8988T (cell line): ENCODE results near the gene GMPR.
A peak's percentile ranks its signal among the peaks of the same experiment; 100 is the strongest.

ENCODE experiments used
- DNase-seq: peaks from one replicate; pipeline ENCODE4 v3.0.0; 2011

Gene GMPR

GRCh38 chr6:16306334-16306733, 67.9 kb downstream of the GMPR start:
- DNase-seq = no peak

DNA sequence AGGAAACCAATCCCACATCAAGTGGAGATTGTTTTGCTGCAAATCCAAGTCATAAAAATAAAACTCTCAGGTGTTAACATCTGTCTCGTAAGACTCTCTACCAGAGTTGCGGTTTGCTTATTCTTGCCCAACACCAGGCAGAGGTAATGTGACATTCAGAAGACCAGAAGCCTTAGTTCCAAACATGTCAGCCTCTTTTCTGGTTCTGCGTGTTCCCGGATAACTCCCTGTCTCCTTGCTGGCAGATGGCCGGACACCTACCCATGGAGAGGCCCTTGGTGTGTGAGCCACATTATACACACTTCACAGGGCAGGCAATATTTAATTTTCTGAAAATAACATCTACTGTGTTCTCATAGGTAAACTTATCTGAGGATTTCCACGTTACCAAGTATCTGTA, 73.4 kb downstream of the GMPR start:
- DNase-seq = no peak

DNA sequence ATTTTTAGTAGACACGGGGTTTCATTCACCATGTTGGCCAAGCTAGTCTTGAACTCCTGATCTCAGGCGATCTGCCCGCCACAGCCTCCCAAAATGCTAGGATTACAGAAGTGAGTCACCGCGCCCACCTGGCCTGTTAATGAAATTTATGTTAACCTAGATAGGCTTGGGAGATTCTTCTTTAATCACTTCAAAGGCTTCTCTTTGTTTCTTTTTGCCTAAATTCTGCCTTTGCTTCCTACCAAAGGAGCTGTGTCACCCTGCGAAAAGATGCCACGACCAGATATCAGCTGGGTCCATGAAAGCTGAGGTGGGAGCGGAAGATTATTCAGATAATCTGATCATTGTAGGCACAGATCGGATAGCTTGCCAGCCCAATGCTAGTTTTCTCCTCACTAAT, 75.3 kb downstream of the GMPR start:
- no peak for DNase-seq

GRCh38 chr6:16314296-16314695, 75.9 kb downstream of the GMPR start:
- no peak for DNase-seq

GRCh38 chr6:16316741-16317251, 78.4 kb downstream of the GMPR start:
- no peak for DNase-seq

DNA sequence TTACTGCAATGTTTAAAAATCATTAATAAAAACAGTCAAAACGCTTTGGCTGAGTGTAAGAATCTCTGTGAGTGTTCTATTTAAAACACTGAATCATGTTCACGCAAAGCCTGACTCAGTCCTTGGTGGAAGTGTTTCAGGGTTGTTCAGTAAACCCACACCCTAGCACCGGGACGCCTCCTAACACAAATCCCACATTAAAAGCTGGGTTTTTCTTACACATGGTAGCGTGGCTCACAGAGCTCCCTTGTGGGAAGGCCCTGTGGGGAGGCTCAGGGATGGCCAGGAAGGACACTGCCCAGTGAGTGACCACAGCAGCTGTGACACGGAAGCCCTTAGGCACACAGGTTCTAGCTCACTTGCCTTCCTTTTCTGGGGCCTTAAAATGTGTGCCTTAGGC, 80.2 kb downstream of the GMPR start:
- no peak for DNase-seq

DNA sequence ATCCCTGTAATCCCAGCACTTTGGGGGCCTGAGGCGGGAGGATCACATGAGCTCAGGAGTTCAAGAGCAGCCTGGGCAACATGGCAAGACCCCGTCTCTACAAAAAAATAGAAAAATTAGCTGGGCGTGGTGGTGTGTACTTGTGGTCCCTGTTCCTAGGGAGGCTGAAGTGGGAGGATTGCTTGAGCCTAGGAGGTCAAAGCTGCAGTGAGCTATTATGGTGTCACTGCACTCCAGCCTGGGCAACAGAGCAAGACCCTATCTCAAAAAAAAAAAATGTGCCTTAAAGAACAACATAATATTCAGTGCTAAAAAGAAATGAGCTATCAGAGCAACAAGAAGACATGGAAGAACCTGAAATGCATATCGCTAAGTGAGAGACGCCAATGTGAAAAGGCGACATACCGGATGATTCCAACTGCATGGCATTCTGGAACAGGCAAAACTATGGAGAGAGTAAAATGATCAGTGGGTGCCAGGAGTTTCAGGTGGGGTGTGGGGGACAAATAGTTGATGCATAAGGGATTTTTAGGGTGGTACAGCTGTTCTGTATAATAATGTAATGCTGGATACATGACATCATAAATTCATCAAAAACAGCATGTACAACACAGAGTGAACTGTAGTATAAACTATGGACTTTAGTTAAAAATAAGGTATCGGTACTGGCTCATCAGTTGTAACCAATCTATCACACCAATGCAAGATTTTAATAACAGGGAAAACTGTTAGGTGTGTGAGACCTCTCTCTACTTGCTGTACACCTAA, 80.8 kb downstream of the GMPR start:
- no peak for DNase-seq

GRCh38 chr6:16319813-16320532, 81.6 kb downstream of the GMPR start:
- DNase-seq = no peak

GRCh38 chr6:16320533-16321340, 82.3 kb downstream of the GMPR start:
- DNase-seq = no peak

- DNase-seq = no peak
Observed at GRCh38 chr6:16321341-16321710, 82.9 kb downstream of the GMPR start.

GRCh38 chr6:16321826-16322225, 83.4 kb downstream of the GMPR start:
- no peak for DNase-seq

DNA sequence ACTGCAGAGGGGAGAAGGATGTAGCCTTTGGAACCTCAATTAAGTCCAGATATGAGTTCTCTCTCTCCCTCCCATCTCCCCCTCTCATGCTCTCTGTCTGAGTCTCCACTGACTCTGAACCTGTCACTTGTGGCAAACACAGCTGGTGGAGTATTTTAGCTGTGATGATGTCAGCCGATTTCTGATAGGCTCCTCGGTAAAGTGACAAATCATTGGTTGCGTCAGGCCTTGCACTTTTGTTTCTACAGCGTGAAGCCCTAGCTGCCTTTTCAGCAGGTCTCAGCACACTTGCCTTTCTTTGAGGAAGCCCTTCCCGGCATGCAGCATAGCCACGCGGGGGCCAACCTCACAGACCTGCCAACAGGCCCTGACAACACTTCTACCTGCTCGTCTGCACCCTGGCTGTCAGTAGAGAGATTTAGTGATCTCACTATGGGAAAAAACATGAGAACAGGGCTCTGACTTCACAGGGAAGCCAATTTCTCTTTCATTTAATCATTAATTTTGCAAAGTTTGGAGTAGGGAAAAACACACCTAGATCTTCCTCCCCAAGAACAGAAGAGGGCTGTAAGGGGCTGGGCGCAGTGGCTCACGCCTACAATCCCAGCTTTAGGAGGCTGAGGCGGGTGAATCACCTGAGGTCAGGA, 84.4 kb downstream of the GMPR start:
- DNase-seq = no peak

DNA sequence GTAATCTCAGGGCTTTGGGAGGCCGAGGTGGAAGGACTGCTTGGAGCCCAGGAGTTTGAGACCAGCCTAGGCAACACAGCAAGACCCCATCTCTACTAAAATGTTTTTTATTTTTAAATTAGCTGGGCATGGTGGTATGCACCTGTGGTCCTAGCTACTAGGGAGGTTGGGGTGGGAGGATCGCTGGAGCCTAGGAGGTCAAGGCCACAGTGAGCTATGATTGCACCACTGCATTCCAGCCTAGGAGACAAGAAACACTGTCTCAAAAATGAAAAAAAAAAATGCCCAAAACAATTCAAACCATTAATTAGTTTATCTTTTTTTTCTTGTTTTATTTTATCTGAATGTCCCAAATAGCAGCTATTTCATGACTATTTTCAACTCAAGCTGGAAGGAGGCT, 85.8 kb downstream of the GMPR start:
- DNase-seq = no peak

GRCh38 chr6:16324606-16325225, 86.3 kb downstream of the GMPR start:
- no peak for DNase-seq

DNA sequence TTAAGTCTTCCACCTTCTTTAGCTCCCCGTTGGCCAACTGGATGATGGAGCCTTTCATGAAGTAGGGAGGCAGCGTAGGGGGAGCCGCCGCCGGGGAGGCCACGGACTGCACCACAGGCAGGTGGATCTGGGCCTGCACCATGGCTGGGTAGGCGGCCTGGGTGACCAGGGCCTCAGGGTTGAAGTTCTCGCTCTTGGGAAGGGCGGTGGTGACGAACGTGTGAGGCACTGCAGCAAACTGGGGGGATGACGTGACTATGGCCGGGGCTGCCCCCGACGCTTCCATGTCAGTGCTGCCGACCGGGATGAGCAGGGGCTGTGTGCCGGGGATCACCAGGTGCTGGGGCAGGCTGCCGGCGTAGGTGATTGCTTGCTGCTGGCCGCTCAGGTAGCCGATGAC, 88.1 kb downstream of the GMPR start:
- DNase-seq = no peak

- DNase-seq = no peak
Observed at GRCh38 chr6:16326971-16327776, 88.8 kb downstream of the GMPR start.

DNA sequence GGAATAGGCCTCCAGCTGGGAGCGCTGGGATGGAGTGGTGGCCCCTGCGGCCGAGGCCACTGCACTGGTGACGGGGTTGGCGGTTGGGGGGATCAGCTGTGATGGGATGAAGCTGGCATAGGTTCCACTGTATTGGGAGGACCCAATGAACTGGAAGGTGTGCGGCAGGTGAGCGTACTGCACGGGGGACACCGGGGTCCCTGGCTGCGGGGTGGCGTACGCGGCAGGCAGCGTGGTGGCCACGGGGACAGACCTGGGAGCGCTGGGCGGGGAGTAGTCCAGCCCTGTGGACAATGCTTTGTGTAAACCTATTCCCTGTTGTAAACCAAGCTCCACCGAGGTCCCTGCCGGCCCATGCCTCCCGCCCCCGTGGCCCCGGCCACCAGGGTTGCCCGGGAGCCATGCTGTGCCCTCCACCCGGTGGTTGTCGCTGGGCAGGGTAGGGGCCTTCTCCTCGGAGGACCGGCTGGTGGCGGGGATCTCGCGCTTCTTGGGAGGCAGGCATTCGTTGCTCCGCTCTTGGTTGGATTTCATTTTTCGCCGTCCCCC, 89.5 kb downstream of the GMPR start:
- DNase-seq = no peak

- DNase-seq = no peak
Observed at GRCh38 chr6:16329233-16329632, 90.8 kb downstream of the GMPR start.

DNA sequence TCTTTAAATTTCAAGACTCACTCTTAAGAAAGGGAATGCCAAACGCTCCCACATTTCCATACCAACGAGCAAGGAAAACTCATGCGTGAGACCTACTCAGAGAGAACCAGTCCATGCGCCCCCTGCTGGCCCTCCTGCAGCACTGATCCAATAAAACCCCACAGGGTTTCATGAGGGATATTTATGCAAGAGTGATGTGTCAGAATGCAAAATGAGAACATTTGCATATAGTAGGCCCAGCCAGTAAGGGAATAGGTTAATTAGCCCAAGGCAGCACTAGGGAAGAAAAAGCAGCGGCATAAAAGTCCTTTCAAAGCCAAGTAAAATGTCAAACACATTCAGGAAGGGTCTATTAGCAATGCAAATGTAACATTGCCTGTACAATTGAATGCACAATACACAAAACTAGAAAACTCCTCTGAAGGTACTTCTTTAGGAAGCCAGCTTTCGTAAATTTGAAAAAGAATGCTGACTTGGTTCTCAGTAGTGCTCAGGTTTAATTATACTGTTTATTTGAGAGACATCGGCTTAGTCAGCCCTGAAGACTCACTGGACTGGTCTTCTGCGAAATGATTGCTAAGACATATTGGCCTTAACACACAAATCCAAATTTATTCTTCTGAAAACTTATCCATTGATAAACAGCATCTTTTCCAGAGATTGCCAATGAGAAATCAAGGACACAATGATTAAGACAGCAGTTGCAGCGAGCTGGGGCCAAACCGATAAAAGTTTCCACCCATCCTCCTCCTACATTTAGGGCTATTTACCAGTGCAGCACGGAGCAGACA, 93.2 kb downstream of the GMPR start:
- DNase-seq = peak; percentile 77

DNA sequence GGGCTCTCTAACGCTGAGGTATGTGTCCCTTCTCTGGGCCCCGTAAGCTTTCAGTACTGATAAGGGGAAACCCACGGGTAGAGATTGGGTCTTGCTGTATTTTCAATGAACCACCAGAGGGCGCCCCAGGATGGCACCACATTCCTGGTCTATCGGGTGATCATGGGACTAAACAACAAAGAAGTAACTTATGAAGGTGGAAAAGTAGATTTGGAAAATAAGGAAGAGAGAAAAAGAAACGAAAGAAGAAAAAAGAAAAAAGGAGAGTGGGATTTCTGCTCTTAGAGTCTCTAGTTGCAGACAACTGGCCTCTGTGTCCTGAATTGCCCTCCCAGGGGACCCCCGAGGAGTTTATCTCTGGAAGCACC, 93.8 kb downstream of the GMPR start:
- peak; percentile 48 for DNase-seq

- no peak for DNase-seq
Observed at GRCh38 chr6:16333580-16333979, 95.2 kb downstream of the GMPR start.
